ENCODE measurements around the gene OR2T29.
"Not testable (repeated sequence)": the region's sequence is repeated elsewhere in the genome, so short reads cannot be mapped to it uniquely, and the experiment has no call there.

OR2T29 gene, protein sequence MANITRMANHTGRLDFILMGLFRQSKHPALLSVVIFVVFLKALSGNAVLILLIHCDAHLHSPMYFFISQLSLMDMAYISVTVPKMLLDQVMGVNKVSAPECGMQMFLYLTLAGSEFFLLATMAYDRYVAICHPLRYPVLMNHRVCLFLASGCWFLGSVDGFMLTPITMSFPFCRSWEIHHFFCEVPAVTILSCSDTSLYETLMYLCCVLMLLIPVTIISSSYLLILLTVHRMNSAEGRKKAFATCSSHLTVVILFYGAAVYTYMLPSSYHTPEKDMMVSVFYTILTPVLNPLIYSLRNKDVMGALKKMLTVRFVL

DNA sequence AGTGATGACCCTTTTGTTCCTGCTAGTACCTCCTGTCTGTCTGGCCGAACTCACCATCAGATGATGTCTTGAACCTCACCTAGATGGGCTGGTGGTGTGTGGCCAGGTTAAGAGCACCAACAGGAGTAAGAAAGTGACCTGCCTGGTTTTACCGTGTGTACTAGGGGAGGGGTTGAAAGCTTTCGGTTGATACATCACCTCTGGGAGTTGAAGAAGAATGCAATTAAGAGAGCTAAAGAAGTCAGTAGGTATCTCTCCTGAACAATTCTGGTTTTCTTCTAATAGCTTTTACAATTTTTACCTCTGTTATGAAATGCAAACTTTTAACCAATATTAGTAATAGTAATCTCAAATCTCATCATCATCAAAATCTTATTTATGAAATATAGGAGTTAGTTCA, at the start of gene OR2T29:
OR2T29 (minus strand) TSS at position 101 of the 400 bp plus-strand sequence. CDS start 3,281 bp downstream, outside the sequence.
- DNase-seq = not testable (repeated sequence)

DNA sequence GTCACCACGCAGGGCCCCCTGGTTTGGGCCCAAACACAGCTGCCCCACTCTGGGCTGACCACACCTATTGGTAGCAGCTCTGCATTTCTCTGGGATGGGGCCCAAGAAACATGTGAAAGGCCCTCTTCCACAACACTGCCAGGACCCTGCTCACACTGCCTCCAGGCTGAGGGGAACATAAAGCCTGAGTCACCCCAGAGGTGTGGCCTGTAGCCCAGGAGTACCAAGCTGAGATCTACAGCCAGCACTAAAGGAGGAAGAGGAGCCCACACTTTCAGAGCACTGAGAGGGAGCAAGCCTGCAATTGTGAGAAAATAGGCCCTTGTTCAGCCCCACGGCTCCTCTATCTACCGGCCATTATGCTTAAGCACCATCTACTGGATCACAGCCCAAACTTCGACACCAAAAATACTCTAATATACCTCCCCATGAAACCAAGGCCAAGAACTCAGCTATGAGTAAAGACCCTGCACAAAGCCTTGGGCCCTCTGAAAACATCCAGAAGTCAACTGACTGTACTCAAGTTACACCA, 49.4 kb upstream of the OR2T29 start:
- no peak for DNase-seq

DNA sequence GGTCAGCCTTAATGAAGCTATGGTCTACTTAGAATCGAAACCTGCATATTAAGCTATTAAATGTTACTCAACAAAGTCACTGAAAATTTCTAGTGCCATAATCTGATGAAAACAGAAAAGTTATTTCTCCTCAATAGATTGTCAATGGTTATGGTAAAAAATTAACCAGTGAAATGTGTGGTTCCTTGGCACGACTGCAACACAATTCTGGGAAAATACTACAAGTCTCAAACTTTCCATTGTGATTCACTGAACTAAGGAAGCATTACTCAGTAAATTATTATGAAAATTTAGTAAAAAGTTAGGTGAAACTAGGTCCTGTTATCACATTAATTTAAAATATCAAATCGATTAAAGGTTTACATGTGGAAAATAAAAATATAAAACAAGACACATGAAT, 47.7 kb upstream of the OR2T29 start:
- DNase-seq = no peak

DNA sequence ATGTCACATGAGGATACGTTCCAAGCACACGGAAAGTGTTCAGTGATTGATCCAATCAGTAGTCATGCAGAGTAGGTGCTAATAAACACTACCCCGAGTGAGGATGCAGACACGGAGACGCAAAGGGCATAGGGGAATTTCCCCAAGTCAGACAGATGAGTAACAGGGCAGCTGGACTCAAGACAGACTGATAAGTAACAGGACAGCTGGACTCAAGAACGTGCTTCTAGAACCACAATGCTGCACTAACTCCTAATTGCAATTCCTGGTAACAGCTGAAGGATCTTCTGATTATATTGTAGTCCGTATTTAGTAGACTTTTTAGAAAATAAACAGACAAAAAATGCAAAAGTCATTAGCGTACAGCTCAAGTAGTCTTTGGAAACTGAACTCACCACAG, 36.8 kb upstream of the OR2T29 start:
- DNase-seq = no peak

DNA sequence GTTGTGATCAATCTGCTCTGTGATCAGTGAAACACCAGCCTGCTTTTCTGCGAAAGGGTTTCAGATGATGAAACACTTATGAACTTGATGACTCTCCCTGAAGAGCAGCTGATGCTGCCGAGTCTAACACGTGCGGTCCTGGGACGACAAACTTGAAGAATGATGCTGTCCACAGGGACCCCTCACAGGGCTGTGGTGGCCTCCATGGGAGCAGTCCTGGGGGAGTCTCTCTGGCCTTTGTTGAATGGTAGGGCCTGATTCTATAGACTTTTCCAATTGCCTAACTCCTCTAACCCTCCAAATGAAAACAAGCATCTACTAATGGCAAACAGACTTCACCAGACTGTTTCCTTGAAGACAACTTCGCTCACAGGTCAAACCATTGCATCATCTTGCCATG, 35.0 kb upstream of the OR2T29 start, which contains the start of gene OR2T10:
OR2T10 (minus strand) TSS at position 112 of the 400 bp plus-strand sequence. CDS start 3,932 bp downstream, outside the sequence.
- no peak for DNase-seq

DNA sequence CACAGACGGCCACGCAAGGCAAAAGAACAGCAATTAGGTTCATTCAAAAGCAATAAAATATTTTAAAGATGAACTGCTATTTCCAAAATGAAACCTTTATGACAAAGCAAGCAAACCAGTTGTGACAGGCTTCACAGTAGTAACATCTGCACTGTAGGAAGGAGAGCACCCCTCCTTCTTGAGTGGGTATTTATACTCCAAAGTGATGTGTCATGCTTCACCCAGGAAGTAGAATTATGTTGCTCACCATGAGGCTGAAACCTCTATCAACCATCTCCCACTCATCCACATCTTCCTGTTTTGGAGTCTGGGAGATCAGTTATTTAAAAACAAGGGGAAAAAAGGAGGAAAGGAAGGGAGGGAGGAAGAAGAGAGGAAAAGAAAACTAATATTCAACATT, 34.0 kb upstream of the OR2T29 start:
- no peak for DNase-seq

DNA sequence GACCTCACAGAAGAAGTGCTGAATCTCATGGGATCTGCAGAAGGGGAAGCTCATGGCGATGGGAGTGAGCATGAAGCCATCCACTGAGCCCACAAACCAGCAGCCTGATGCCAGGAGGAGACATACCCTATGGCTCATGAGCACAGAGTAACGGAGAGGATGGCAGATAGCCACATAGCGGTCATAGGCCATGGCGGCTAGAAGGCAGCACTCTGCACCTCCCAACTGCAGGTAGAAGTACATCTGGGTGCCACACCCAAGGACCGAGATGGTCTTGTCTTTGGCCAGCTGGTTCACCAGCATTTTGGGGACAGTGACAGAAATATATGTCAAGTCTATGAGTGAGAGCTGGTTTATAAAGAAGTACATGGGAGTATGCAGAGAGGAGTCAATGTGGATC, 30.7 kb upstream of the OR2T29 start:
- DNase-seq = no peak

DNA sequence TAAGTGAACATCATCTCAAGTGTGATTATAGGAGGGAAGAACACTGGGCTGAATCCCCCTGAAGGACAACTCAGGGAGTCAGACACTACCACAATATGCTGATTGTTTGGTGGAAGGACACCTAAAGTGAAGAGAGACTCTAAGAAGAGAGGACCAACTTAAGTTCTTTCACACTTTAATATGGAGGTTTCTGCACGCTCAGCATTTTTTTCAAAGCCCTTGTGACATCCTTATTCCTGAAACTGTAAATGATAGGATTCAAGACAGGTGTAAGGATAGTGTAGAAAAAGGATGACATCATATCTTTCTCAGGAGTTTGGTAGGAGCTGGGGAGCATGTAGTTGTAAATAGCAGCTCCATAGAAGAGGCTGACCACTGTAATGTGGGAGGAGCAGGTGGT, 30.1 kb upstream of the OR2T29 start:
- DNase-seq = no peak

DNA sequence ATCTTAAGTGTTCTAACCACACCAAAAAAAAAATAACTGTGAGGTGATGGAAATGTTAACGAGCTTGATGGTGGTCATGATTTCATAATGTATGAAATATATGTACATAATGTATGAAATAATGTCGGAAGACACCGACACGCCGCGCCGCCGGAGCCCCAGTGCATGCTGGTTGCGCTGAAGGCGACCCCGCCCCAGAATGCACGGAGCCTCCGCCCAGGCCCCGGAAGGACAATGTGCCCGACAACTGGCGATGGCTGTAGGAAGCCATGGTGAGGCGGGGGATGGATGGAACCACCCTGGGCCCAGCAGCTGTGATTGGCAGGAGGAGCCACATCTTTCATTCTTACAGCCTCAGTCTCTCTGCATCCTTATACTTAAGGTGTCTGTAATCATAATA, 27.5 kb upstream of the OR2T29 start:
- DNase-seq = no peak

DNA sequence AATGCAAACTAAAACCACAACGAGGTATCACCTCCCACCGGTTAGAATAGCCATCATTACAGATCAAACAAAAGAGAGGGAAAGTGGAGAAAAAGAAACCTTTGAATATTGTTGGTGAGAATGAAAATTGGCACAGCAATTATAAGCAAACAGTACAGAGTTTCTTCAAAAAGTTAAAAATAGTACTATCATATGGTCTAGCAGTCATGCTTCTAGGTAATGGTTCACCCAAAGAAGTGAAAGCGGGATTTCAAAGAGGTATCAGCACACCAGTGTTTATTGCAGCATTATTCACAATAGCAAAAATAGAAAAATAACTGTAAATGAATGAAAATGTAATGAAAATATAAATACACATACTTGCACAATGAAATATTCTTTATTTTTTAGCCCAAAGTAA, 26.8 kb upstream of the OR2T29 start:
- no peak for DNase-seq

DNA sequence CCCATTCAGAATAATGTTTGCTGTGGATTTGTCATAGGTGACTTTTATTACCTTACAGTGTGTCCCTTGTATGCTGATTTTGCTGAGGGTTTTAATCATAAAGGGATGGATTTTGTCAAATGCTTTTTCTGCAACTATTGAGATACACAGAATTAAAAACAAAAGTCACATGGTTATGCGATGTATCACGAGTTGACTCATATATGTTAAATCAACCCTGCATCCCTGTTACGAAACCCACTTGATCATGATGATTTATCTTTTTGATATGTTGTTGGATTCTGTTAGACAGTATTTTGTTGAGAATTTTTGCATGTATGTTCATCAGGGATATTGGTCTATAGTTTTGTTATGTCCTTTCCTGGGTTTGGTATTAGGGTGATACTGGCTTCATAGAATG, 22.7 kb upstream of the OR2T29 start:
- no peak for DNase-seq

DNA sequence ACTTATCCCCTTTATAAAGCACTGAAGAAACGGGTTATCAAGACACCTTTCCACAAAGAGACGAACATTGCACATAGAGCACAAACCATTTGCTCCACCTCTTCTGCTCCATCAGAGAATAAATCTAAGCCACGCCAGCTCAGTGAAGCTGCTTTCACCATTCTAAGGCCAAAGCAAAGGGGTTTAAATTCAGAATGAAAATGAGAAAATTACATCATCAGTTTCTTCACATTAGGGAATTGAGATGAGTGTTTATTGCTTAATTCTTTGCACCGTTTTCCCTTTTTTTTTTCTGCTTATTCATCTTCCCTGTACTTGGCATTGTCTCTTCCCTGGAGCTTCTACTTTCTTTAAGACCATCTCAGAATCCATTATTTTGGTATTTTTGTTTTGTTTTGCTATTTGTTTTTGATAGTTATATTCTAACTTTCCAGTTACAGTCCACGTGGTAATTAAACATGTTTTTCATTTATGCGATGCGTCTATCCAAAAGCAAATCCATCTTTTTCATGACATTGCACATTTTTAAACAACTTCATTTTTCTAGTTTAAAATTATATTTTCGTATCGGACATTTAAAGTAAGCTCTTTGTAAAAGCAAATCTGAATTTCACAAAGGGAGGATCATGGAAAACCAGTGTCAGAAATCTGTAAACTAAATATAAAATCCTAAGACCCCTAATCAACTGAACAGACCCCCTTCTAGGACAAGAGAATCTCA, 13.8 kb upstream of the OR2T29 start:
- DNase-seq = no peak

DNA sequence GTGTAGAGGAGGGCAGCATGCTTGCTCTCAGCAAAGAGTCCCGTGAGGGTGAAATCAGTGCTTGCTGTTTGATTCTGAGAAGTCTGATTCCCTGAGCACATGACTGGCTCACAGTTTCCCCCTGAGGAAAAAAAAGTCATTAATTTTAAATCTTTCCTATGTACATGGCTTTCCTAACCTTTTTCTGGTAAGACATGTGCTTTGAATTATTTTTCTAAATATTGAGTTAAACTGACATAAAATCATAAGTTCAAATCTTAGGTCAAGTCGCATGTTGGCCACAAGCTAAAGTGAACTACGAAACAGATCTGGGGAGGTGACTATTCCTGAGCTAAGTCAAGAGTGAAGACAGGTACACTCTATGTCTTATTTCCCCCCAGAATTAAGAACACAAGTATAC, 12.1 kb upstream of the OR2T29 start, which contains the start of gene OR2T34:
OR2T34 (minus strand) TSS at position 101 of the 400 bp plus-strand sequence; CDS start at position 101, 0 bp downstream.
- DNase-seq = not testable (repeated sequence)

DNA sequence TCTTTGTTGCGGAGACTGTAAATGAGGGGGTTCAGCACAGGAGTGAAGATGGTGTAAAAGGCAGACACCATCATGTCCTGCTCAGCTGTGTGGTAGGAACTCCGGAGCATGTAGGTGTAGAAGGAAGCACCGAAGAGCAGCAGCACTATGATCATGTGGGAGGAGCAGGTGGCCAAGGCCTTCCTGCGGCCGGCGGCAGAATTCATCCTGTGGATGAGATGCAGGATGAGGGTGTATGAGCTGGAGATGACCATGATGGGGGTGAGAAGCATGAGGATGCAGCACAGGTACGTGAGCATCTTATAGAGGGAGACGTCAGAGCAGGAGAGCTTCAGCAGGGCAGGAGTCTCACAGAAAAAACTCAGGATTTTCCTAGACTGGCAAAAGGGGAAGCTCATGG, 11.3 kb upstream of the OR2T29 start:
- DNase-seq = not testable (repeated sequence)

DNA sequence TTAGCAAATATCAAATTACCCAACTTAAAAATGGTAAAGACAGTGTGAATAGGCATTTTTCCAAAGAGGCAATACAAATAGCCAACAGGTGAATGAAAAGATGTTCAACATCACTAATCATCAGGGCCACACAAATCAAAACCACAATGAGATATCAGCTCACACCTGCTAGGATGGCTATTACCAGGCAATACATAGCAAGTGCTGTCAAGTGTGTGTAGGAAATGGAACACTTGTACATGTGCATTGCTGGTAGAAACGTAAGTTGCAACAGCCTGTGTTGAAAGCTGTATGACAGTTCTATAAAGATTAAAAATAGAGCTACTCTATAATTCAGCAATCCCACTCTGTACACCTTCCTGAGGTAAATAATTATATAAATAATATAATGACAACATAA, 9.5 kb upstream of the OR2T29 start:
- not testable (repeated sequence) for DNase-seq

DNA sequence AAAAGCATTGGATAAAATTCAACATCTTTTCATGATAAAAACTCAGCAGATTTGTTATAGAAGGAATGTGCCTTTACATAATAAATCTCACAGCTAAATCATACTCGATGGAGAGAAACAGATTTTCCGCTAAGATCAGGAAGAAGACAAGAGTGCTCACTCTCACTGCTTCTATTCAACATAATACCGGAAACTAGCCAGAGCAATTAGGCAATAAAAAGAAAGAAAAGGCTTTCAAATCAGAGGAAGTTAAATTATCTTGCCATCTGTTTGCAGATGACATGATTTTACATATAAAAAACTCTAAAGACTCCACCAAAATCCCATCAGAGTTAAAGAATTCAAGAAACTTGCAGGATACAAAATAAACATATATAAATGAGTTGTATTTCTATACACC, 8.2 kb upstream of the OR2T29 start:
- not testable (repeated sequence) for DNase-seq

DNA sequence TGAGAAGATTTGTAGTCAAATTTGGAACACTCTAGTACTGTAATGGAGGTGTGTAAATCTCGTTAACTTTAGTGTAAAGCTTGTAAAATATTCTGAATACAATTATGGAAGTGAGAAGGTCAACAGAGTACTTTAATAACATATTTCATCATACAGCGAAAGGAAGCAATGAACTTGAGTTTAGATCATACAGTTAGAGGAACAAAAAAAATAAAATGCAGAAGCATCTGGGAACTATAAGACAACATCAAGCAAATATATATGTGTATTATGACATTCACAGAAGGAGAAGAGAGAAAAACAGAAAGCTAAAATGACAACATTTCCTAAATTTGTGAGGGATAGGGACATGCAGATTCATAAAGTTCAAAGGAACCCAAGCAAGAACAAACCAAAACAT, 6.5 kb upstream of the OR2T29 start:
- not testable (repeated sequence) for DNase-seq

DNA sequence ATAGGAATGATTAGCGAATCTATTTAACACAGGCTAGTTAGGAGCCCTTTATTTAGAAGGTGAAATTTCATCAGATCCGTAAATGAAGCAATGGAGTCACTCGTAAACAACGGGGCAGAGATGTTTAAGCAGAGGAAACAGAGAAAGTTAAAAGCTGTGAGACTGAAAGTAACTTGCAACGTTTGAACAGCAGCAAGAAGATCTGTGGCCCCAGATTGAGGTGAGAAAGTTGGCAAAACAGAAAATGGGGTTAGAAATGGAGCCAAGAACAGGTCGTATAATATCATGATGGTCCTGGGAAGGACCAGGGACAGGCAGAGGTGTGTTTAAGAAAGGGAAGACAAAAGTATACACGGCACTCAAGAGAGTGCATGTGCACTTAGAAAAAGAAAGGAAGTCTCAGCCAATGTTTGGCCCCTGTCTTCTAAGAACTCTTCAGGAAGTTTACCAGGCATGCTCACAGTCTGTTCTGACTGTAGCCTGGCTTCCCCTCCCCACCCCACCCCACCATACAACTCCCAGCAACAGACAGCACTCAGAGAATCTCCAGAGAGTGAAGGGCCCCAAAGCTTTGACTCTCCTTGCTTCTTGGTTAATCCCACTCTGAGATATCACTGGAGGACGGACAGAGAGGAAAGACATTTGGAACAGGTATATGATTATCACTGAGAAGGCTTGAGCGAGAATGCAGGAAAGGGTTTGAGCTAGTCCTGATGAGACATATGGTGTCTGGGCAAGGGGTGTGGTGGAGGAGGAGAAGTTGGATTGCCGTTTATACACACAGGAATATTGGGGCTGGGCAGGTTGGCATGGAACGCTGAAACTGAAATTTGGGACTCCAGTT, 3.2 kb upstream of the OR2T29 start:
- not testable (repeated sequence) for DNase-seq

DNA sequence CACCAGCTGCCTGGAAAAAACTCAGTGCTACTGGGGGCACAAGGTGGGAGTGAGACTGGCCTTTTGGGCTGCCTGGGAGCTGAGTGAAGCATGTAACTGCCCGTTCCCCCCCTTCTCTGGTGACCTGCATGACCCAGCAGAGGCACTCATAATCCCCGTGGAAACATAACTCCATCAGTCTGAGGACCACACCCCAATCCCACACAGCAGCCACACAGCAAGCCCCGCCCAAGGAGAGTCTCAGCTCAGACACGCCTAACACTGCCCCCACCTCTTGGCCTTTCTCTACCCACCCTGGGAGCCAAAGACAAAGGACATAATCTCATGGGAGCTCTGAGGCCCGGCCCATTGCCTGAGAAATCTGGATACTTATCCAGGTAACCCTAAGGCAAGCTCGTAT, 11.5 kb downstream of the OR2T29 start:
- not testable (repeated sequence) for DNase-seq

DNA sequence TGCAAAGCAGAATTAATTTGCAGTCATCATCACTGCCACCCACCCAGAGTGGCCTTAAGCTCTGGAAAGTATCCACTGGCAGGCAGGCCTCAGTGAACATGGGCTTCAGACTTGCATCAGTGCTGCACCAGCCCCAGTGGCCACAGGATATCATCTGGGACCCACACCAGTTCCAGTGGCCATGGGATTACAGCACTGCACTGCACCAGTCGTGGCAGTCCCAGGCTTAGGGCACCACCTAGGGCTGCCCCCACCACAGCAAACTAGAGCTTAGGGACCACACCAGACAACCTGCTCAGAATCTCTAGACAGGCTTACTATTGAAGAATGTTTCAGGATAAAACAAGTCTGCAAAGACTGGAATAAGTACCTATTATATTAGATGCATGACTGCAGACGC, 15.2 kb downstream of the OR2T29 start:
- not testable (repeated sequence) for DNase-seq

DNA sequence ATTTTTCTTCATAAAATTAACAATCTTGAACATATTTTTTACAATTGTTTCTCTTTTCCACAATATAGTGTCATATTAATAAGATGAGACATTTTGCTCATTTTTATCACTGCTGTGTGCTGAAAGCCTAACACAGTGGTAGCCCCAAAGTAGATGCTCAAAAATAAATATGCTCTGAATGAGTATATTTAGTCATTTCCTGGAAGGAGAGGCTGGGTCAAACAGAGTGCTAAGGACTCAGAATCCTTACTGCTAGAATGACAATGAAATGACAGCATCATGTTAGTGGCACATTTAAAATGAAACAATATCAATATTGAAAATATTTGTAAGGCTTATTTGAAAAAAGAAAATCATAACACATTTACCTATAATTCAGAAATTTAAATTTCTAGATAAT, 25.1 kb downstream of the OR2T29 start:
- not testable (repeated sequence) for DNase-seq

DNA sequence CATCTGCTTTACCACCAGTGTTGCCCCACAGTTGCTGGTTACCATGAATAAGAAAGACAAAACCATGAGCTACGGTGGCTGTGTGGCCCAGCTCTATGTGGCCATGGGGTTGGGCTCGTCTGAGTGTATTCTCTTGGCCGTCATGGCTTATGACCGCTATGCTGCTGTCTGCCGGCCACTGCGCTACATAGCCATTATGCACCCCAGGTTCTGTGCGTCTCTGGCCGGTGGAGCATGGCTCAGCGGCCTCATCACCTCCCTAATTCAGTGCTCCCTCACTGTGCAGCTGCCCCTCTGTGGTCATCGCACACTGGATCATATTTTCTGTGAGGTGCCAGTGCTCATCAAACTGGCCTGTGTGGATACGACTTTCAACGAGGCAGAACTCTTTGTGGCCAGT, 40.7 kb downstream of the OR2T29 start:
- no peak for DNase-seq

DNA sequence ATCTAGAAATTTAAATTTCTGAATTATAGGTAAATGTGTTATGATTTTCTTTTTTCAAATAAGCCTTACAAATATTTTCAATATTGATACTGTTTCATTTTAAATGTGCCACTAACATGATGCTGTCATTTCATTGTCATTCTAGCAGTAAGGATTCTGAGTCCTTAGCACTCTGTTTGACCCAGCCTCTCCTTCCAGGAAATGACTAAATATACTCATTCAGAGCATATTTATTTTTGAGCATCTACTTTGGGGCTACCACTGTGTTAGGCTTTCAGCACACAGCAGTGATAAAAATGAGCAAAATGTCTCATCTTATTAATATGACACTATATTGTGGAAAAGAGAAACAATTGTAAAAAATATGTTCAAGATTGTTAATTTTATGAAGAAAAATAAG, 52.4 kb downstream of the OR2T29 start:
- not testable (repeated sequence) for DNase-seq

Data from femur (tissue), 1 donor.